Measurements from ENCODE around the gene LDLRAD4.

The LDLRAD4 gene

GRCh38 chr18:13409026-13409425, 190.5 kb downstream of the LDLRAD4 start:
- DNase-seq (ENCODE audit: low spot score), result no peak

DNA sequence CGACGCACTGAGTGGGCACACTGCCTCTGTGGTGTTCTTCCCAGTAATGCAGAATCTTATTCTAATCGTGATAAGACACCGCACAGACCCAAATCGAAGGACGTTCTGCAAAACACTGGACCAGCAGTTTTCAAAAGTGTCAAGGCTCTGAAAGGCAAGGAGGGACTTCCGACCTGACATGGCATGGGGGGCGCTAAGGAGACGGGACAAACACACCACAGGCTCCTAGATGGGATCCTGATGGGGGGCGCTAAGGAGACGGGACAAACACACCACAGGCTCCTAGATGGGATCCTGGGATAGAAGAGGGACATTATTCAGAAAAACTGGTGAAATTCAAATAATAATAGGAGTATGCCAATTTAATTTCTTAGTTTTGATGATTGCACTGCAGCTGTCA, 191.4 kb downstream of the LDLRAD4 start:
- no peak for DNase-seq (ENCODE audit: low spot score)

- DNase-seq (ENCODE audit: low spot score), result no peak
Measured at GRCh38 chr18:13410471-13410870, 191.9 kb downstream of the LDLRAD4 start.

DNA sequence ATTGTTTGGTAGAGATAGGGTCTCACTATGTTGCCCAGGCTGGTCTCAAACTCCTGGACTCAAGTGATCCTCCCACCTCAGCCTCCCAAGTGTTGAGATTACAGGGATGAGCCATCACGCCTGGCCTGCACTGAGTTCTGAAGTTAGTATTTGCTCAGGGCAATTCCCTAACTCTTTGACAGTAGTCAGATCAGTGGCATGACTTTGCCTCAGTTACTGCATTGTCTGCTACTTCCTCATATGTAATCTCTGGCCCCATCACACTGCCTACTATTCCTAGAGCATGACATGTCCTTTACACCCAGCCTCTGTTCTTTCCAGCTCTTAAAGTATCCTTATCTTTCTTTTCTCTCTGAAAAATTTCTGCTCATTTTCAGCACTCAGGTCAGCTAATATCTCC, 193.5 kb downstream of the LDLRAD4 start:
- DNase-seq (ENCODE audit: low spot score), result no peak

GRCh38 chr18:13412901-13413300, 194.3 kb downstream of the LDLRAD4 start:
- DNase-seq (ENCODE audit: low spot score), result no peak

DNA sequence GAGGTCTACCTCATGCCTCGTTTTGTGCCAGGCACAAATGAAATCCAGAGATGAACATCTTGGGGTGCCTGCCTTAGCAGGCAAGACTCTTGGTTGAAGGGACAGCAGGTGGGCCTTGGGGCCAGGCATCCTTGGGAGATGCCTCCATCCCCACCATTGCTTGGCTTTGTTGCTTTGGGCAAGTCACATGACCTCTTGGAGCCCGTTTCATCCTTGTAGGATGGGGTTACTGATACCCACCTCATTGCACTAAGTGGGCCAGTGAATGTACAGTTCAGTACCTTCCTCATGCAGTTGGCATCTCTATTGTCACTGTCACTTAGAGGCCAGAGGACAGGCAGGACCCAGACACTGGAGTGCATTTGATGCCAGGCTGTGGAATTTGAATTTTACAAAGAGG, 195.5 kb downstream of the LDLRAD4 start:
- DNase-seq (ENCODE audit: low spot score), result no peak

GRCh38 chr18:13414521-13414920, 196.0 kb downstream of the LDLRAD4 start:
- no peak for DNase-seq (ENCODE audit: low spot score)

DNA sequence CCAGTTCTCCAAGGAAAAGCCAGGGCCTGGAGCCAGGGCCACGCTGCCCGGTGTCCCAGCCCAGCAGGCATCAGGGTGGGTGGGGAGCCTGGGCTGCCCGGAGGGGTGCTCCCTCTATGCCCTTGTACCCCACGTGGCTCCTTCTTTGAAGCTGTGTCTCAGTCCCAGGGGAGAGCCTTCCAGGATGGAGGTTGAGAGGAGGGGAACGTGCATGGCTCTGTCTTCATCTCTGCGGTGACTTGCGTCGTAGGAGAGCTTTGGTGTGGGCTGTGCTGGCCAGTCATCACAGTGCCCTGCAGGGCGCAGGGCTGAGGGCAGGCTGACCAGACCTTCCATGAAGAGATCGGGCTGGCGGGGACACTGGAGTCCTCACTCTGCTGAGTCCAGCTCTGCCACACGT, 197.2 kb downstream of the LDLRAD4 start:
- no peak for DNase-seq (ENCODE audit: low spot score)

DNA sequence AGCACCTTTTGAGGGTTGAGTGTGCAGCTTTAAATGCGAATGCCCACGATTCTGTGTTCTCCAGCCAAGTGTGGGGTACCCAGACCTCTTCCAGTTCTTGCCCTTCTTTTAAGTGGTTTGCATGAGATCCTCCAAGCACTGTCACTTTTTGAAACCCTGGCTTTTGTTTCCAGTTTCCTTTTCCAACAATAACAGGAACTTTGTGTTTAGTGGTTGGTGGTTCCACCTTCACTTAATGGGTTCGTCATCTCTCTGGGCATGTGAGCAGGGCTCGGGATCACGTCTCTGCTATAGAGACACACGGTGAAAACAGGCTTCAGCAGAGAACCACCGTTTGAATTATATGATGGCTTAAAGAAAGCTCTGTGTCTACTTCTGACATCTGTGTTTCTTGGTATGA, 197.6 kb downstream of the LDLRAD4 start:
- no peak for DNase-seq (ENCODE audit: low spot score)

GRCh38 chr18:13416848-13417247, 198.3 kb downstream of the LDLRAD4 start:
- DNase-seq (ENCODE audit: low spot score), result no peak

GRCh38 chr18:13418013-13418710, 199.6 kb downstream of the LDLRAD4 start:
- no peak for DNase-seq (ENCODE audit: low spot score)

- no peak for DNase-seq (ENCODE audit: low spot score)
Measured at GRCh38 chr18:13420969-13421686, 202.6 kb downstream of the LDLRAD4 start.

DNA sequence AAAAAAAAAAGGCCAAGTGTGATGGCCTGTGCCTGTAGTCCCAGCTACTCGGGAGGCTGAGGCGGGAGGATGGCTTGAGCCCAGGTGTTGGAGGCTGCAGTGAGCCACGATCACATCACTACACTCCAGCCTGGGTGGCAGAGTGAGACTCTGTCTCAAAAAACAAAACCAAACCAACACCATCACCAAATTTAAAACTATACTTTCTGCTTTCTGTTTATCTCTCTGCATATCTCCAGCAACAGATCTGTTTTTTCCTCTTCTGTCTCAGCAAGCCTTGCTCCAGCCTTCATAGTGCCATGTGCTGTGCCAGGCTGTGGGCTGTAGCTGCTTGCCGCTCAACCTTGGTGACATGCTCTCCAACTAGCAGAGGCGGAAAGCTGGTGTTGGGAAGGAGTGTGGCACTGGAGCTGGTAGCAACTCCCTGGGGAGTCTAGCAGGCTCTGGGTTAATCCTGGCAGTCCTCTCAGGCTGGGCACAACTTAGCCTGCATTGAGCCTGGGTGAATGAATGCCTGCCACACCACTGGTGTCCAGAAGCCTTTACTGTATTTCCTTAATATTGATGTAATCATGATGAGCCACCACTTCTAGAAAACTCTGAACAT, 204.1 kb downstream of the LDLRAD4 start:
- DNase-seq (ENCODE audit: low spot score), result no peak

- DNase-seq (ENCODE audit: low spot score), result no peak
Measured at GRCh38 chr18:13423352-13423751, 204.8 kb downstream of the LDLRAD4 start.

GRCh38 chr18:13424363-13424762, 205.8 kb downstream of the LDLRAD4 start:
- no peak for DNase-seq (ENCODE audit: low spot score)

GRCh38 chr18:13425357-13426091, 207.0 kb downstream of the LDLRAD4 start:
- DNase-seq (ENCODE audit: low spot score), result no peak

DNA sequence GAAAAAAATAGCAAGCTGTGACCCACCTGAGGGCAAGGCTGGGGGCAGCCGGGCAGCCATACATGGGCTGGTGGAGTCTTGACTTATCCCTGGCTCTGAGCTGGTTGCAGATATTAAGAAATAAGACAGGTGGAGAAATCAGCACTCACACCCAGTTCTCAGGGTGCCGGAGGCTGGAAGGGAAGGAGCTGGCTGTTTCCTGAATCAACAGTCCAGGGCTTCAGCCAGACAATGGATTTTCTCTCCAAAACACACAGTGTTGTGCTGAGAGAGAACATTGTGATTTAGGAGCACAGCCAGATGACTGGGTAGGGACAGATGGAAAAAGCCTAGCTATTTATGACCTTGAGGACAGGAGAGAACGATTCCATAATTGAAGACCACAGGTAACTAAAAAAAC, 208.8 kb downstream of the LDLRAD4 start:
- no peak for DNase-seq (ENCODE audit: low spot score)

DNA sequence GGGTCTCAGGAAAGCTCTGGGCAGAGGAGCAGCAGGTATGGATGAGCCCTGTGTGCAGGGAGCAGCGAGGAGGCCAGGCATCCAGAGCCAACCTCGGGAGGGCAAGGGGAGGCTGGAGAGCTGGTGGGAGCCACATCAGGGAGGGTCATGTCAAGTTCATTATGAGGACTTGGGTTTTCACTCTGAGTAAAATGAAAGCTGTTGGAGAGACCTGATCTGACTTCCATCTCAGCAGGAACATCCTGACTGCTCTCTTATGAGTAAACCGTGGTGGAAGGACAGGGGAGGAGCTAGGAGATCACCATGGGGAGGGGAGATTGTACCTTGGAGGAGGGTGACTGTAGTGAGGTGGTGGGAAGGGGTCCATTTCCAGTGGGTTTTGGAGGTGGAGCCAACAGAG, 209.8 kb downstream of the LDLRAD4 start:
- DNase-seq (ENCODE audit: low spot score), result no peak

- DNase-seq (ENCODE audit: low spot score), result no peak
Measured at GRCh38 chr18:13429016-13429415, 210.5 kb downstream of the LDLRAD4 start.

DNA sequence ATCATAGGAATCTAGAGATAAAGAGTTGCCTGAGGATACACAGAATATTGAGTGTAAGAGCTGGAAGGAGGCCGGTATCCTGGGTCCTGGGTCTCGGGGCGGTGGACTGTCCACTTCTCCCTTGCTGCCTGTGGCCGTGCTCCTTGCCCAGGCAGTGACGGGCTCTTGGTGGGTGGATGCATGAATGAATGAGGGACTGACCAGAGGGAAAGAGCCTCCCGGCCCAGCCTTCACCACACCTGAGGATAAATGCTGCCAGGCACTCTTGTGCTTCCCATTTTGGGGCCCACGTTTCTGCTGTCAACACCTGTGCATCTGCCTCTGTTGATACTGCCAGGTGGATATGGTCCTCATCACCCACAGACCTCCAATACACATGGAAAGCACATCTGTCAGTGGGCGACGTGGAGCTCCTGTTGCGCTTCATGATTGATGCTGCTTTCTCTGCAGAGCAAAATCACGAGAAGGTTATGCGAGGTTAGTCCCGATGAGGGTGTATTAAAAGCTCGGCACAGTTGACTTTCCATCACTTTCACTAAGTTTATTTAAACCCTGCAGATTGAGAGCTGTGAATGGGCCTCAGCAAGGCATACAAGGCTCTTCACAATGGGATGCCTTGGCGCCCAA, 211.4 kb downstream of the LDLRAD4 start:
- no peak for DNase-seq (ENCODE audit: low spot score)

DNA sequence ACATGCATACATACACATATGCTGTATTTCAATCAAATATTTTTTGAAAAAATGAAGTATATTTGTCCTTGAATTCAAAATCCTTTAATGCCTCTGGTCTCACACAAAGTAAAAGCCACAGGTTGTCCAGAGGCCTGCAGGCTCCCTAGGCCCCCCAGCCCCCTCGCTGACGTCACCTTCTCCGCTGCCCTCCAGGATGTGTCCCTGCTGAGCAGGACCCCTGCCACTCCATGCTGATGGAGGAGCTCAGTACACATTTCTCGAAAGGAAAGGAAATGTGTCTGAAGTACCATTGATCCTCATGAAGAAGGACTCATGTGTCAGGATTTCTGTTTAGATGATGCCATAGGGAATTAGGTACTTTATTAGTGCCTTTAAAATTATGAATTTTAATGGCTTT, 212.1 kb downstream of the LDLRAD4 start:
- DNase-seq (ENCODE audit: low spot score), result no peak

GRCh38 chr18:13431886-13432285, 213.3 kb downstream of the LDLRAD4 start:
- DNase-seq (ENCODE audit: low spot score), result no peak

All from RKO (cell line).